ENCODE measurements around the gene LRRTM3. TPM values are rescaled to one million over a fixed set of nuclear protein-coding genes. Genes with fewer than 3 reads are reported as not detected.

The LRRTM3 gene
- 4.6 to 5.6 TPM (median 5.2 TPM) in 3 replicates for total RNA-seq

GRCh38 chr10:66925896-66926715 is at the start of gene LRRTM3:
TSS of gene LRRTM3 (plus strand) at chr10:66926036.
- Mint-ChIP-seq H3K27me3 (ENCODE audit: low read depth) (peaks cover 61% of the 10 kb centered on the region), H3K4me3 (peak within 1 kb of the TSS; percentile 69), H3K27ac (no peak within 1 kb of the TSS), H3K4me1 (peaks cover 36% of the 10 kb centered on the region), H3K36me3 (no peaks in the 10 kb centered on the region), H3K9me3 (peaks cover 4% of the 10 kb centered on the region)
- peak; percentile 24 to 49 for DNase-seq (ENCODE audit: low spot score in 2 of 2, unreplicated experiment in 2 of 2)
- TF ChIP-seq CTCF (IDR thresholded peaks at IDR 0.05; ENCODE audit: unreplicated experiment) = peak; percentile 82

- no peak for DNase-seq (ENCODE audit: low spot score in 2 of 2, unreplicated experiment in 2 of 2)
- no peak overlapping the region for H3K27ac Mint-ChIP-seq
- H3K4me3 Mint-ChIP-seq = no peak overlapping the region
- TF ChIP-seq CTCF (IDR thresholded peaks at IDR 0.05; ENCODE audit: unreplicated experiment) = no peak
- H3K36me3 Mint-ChIP-seq = no peaks in the 10 kb centered on the region
- no peaks in the 10 kb centered on the region for H3K4me1 Mint-ChIP-seq
- H3K9me3 Mint-ChIP-seq = no peaks in the 10 kb centered on the region
- H3K27me3 Mint-ChIP-seq (ENCODE audit: low read depth) = peaks cover 9% of the 10 kb centered on the region
Observed at GRCh38 chr10:66877361-66877760, 48.5 kb upstream of the LRRTM3 start.

- TF ChIP-seq CTCF (IDR thresholded peaks at IDR 0.05; ENCODE audit: unreplicated experiment) = no peak
- H3K4me3 Mint-ChIP-seq = no peak overlapping the region
- no peaks in the 10 kb centered on the region for H3K4me1 Mint-ChIP-seq
- H3K27me3 Mint-ChIP-seq (ENCODE audit: low read depth) = peaks cover 3% of the 10 kb centered on the region
- no peaks in the 10 kb centered on the region for H3K9me3 Mint-ChIP-seq
- no peaks in the 10 kb centered on the region for H3K36me3 Mint-ChIP-seq
- H3K27ac Mint-ChIP-seq = no peak overlapping the region
- no peak for DNase-seq (ENCODE audit: low spot score in 2 of 2, unreplicated experiment in 2 of 2)
Observed at GRCh38 chr10:66880292-66880691, 45.5 kb upstream of the LRRTM3 start.

- no peaks in the 10 kb centered on the region for H3K36me3 Mint-ChIP-seq
- no peak for TF ChIP-seq CTCF (IDR thresholded peaks at IDR 0.05; ENCODE audit: unreplicated experiment)
- DNase-seq (ENCODE audit: low spot score in 2 of 2, unreplicated experiment in 2 of 2) = no peak
- H3K4me1 Mint-ChIP-seq = no peaks in the 10 kb centered on the region
- H3K9me3 Mint-ChIP-seq = no peaks in the 10 kb centered on the region
- H3K27ac Mint-ChIP-seq = no peak overlapping the region
- H3K4me3 Mint-ChIP-seq = no peak overlapping the region
- H3K27me3 Mint-ChIP-seq (ENCODE audit: low read depth) = peaks cover 3% of the 10 kb centered on the region
Observed at GRCh38 chr10:66880826-66881225, 45.0 kb upstream of the LRRTM3 start.

- no peak for TF ChIP-seq CTCF (IDR thresholded peaks at IDR 0.05; ENCODE audit: unreplicated experiment)
- DNase-seq (ENCODE audit: low spot score in 2 of 2, unreplicated experiment in 2 of 2) = no peak
- no peaks in the 10 kb centered on the region for H3K4me1 Mint-ChIP-seq
- H3K27me3 Mint-ChIP-seq (ENCODE audit: low read depth) = peaks cover 3% of the 10 kb centered on the region
- H3K27ac Mint-ChIP-seq = no peak overlapping the region
- H3K9me3 Mint-ChIP-seq = no peaks in the 10 kb centered on the region
- H3K36me3 Mint-ChIP-seq = no peaks in the 10 kb centered on the region
- no peak overlapping the region for H3K4me3 Mint-ChIP-seq
Observed at GRCh38 chr10:66881814-66882213, 44.0 kb upstream of the LRRTM3 start.

All from mesothelial cell of epicardium (in vitro differentiated cells).